Karpas-422 (cell line): ENCODE measurements around the gene SCN4A. TPM values are rescaled to one million over a fixed set of nuclear protein-coding genes. Genes with fewer than 3 reads are reported as not detected.

ENCODE experiments used
- DNase-seq: peaks from one replicate; pipeline ENCODE4 v3.0.0-alpha.2; 2015
- H2AFZ ChIP-seq: fragments of 200-600 bp; sonication (generic); 2 replicates; pipeline ENCODE4 v1.6.1; 2014; ENCODE audit warnings: antibody characterized with exemption, low read length, mixed read lengths
- H3K27ac ChIP-seq: fragments of 200-600 bp; sonication (generic); 2 replicates; pipeline ENCODE4 v1.5.1; 2014; ENCODE audit warnings: mild to moderate bottlenecking, low read length, moderate library complexity
- H3K27me3 ChIP-seq: fragments of 200-600 bp; sonication (generic); 2 replicates; pipeline ENCODE4 v1.6.1; 2014; ENCODE audit warnings: low read length, mixed read lengths
- H3K36me3 ChIP-seq: fragments of 200-600 bp; sonication (generic); 2 replicates; pipeline ENCODE4 v1.6.1; 2014; ENCODE audit warnings: low read length, mixed read lengths; ENCODE audit not compliant: insufficient read depth
- H3K4me1 ChIP-seq: fragments of 200-600 bp; sonication (generic); 2 replicates; pipeline ENCODE4 v1.6.1; 2014; ENCODE audit warnings: mild to moderate bottlenecking, low read length, mixed read lengths
- H3K4me2 ChIP-seq: fragments of 200-600 bp; sonication (generic); 2 replicates; pipeline ENCODE4 v1.6.1; 2014; ENCODE audit warnings: low read length, low read depth, mild to moderate bottlenecking; ENCODE audit not compliant: poor library complexity, severe bottlenecking
- H3K4me3 ChIP-seq: fragments of 200-600 bp; sonication (generic); 2 replicates; pipeline ENCODE4 v1.5.1; 2014; ENCODE audit warnings: mild to moderate bottlenecking, antibody characterized with exemption, low read length, mixed read lengths
- H3K79me2 ChIP-seq: fragments of 200-600 bp; sonication (generic); 2 replicates; pipeline ENCODE4 v1.6.1; 2014; ENCODE audit warnings: mild to moderate bottlenecking, low read length, mixed read lengths
- H3K9ac ChIP-seq: fragments of 200-600 bp; sonication (generic); 2 replicates; pipeline ENCODE4 v1.6.0; 2014; ENCODE audit warnings: low read length
- H3K9me2 ChIP-seq: fragments of 200-600 bp; sonication (generic), shearing (Covaris generic); replicated peaks from 2 replicates; pipeline ENCODE4 v1.6.0; 2014; ENCODE audit warnings: mild to moderate bottlenecking, low read length, moderate library complexity; ENCODE audit not compliant: insufficient read depth
- H3K9me3 ChIP-seq: fragments of 300-700, 200-600 bp; sonication (generic); 2 replicates; pipeline ENCODE4 v1.6.1; 2014; ENCODE audit warnings: low read length, mixed read lengths
- H4K20me1 ChIP-seq: fragments of 200-600 bp; sonication (generic); 2 replicates; pipeline ENCODE4 v1.6.1; 2014; ENCODE audit warnings: mild to moderate bottlenecking, antibody characterized with exemption, low read length, low read depth; ENCODE audit not compliant: insufficient read depth
- total RNA-seq: library from RNA; depleted of rRNA; stranded (reverse); fragments of >200 nt; shearing (Covaris generic); gene quantifications from 2 replicates; pipeline ENCODE4 v1.2.3, GENCODE V29; 2014; ENCODE audit warnings: low replicate concordance

Gene SCN4A
- total RNA-seq, 1 experiment from 2014 or later, result 0.07 TPM

GRCh38 chr17:63960006-63960405 lies 12.7 kb downstream of the SCN4A start:
- Histone ChIP-seq H4K20me1 (no peaks in the 10 kb centered on the region), H2AFZ (no peak overlapping the region), H3K9me3 (no peaks in the 10 kb centered on the region), H3K27ac (no peak overlapping the region), H3K4me1 (peaks cover 2% of the 10 kb centered on the region; the same call in 1 of the 2 replicates), H3K4me3 (no peak overlapping the region), H3K79me2 (no peaks in the 10 kb centered on the region), H3K9ac (no peak overlapping the region), H3K36me3 (no peaks in the 10 kb centered on the region), H3K27me3 (no peaks in the 10 kb centered on the region), H3K9me2 (no peaks in the 10 kb centered on the region), H3K4me2 (no peak overlapping the region)
- DNase-seq, result no peak

GRCh38 chr17:63956296-63956920 lies 16.3 kb downstream of the SCN4A start:
- H2AFZ ChIP-seq, result no peak overlapping the region
- H3K79me2 ChIP-seq, result no peaks in the 10 kb centered on the region
- H3K4me1 ChIP-seq, result peaks cover 25% of the 10 kb centered on the region
- no peaks in the 10 kb centered on the region for H3K9me3 ChIP-seq
- no peaks in the 10 kb centered on the region for H4K20me1 ChIP-seq
- no peak for DNase-seq
- H3K9me2 ChIP-seq, result no peaks in the 10 kb centered on the region
- H3K4me3 ChIP-seq, result no peak overlapping the region
- no peaks in the 10 kb centered on the region for H3K36me3 ChIP-seq
- H3K4me2 ChIP-seq, result no peak overlapping the region
- no peak overlapping the region for H3K9ac ChIP-seq
- H3K27me3 ChIP-seq, result no peaks in the 10 kb centered on the region
- no peak overlapping the region for H3K27ac ChIP-seq

GRCh38 chr17:63955791-63956190 lies 16.9 kb downstream of the SCN4A start:
- no peak overlapping the region for H3K27ac ChIP-seq
- H3K79me2 ChIP-seq, result no peaks in the 10 kb centered on the region
- H3K27me3 ChIP-seq, result no peaks in the 10 kb centered on the region
- no peaks in the 10 kb centered on the region for H3K36me3 ChIP-seq
- no peaks in the 10 kb centered on the region for H4K20me1 ChIP-seq
- no peak overlapping the region for H3K4me2 ChIP-seq
- DNase-seq, result no peak
- no peak overlapping the region for H2AFZ ChIP-seq
- peaks cover 25% of the 10 kb centered on the region for H3K4me1 ChIP-seq
- no peak overlapping the region for H3K9ac ChIP-seq
- no peaks in the 10 kb centered on the region for H3K9me2 ChIP-seq
- H3K4me3 ChIP-seq, result no peak overlapping the region
- no peaks in the 10 kb centered on the region for H3K9me3 ChIP-seq

- H3K4me1 ChIP-seq, result peaks cover 25% of the 10 kb centered on the region
- H3K79me2 ChIP-seq, result no peaks in the 10 kb centered on the region
- no peaks in the 10 kb centered on the region for H3K9me2 ChIP-seq
- H4K20me1 ChIP-seq, result no peaks in the 10 kb centered on the region
- no peak overlapping the region for H2AFZ ChIP-seq
- no peaks in the 10 kb centered on the region for H3K9me3 ChIP-seq
- no peak for DNase-seq
- H3K27me3 ChIP-seq, result no peaks in the 10 kb centered on the region
- no peak overlapping the region for H3K4me2 ChIP-seq
- H3K9ac ChIP-seq, result 0 out of 2 replicates have a peak overlapping the region, but pooled peaks have one; percentile 65
- no peak overlapping the region for H3K4me3 ChIP-seq
- H3K36me3 ChIP-seq, result no peaks in the 10 kb centered on the region
- H3K27ac ChIP-seq, result 0 out of 2 replicates have a peak overlapping the region, but pooled peaks have one; percentile 81
Observed at GRCh38 chr17:63955232-63955631, 17.5 kb downstream of the SCN4A start.

GRCh38 chr17:63954402-63955063 lies 18.2 kb downstream of the SCN4A start:
- peak overlapping the region; percentile 85 for H2AFZ ChIP-seq
- peak overlapping the region; percentile 73 for H3K4me2 ChIP-seq
- peak; percentile 86 for DNase-seq
- no peaks in the 10 kb centered on the region for H3K9me2 ChIP-seq
- H3K27ac ChIP-seq, result peak overlapping the region; percentile 81
- H3K79me2 ChIP-seq, result no peaks in the 10 kb centered on the region
- no peaks in the 10 kb centered on the region for H3K36me3 ChIP-seq
- peaks cover 25% of the 10 kb centered on the region for H3K4me1 ChIP-seq
- H3K4me3 ChIP-seq, result peak overlapping the region; percentile 53
- no peaks in the 10 kb centered on the region for H3K27me3 ChIP-seq
- H3K9me3 ChIP-seq, result no peaks in the 10 kb centered on the region
- peak overlapping the region; percentile 65 for H3K9ac ChIP-seq
- no peaks in the 10 kb centered on the region for H4K20me1 ChIP-seq

GRCh38 chr17:63950940-63951907 lies 21.5 kb downstream of the SCN4A start:
- no peaks in the 10 kb centered on the region for H3K36me3 ChIP-seq
- H3K9me3 ChIP-seq, result no peaks in the 10 kb centered on the region
- no peak overlapping the region for H3K27ac ChIP-seq
- no peaks in the 10 kb centered on the region for H3K27me3 ChIP-seq
- peak; percentile 91 for DNase-seq
- peaks cover 33% of the 10 kb centered on the region for H3K4me1 ChIP-seq
- no peaks in the 10 kb centered on the region for H3K79me2 ChIP-seq
- no peak overlapping the region for H3K9ac ChIP-seq
- no peak overlapping the region for H3K4me2 ChIP-seq
- H2AFZ ChIP-seq, result no peak overlapping the region
- no peaks in the 10 kb centered on the region for H4K20me1 ChIP-seq
- no peaks in the 10 kb centered on the region for H3K9me2 ChIP-seq
- H3K4me3 ChIP-seq, result no peak overlapping the region

GRCh38 chr17:63949576-63950250 lies 23.0 kb downstream of the SCN4A start:
- Histone ChIP-seq H3K79me2 (no peaks in the 10 kb centered on the region), H3K36me3 (no peaks in the 10 kb centered on the region), H3K9me3 (no peaks in the 10 kb centered on the region), H3K27me3 (no peaks in the 10 kb centered on the region), H3K4me2 (no peak overlapping the region), H2AFZ (no peak overlapping the region), H3K9ac (no peak overlapping the region), H3K4me1 (peaks cover 35% of the 10 kb centered on the region), H3K9me2 (no peaks in the 10 kb centered on the region), H3K27ac (no peak overlapping the region), H4K20me1 (no peaks in the 10 kb centered on the region), H3K4me3 (no peak overlapping the region)
- no peak for DNase-seq
